HUES48 (cell line): ENCODE measurements around the gene BMF.
A peak's percentile ranks its signal among the peaks of the same experiment; 100 is the strongest.
"Not testable (repeated sequence)": the region's sequence is repeated elsewhere in the genome, so short reads cannot be mapped to it uniquely, and the experiment has no call there.

ENCODE experiments used
- H3K27ac ChIP-seq: one replicate; pipeline ENCODE4 v1.7.0; 2013; ENCODE audit warnings: low read depth, low read length, inconsistent platforms
- H3K27me3 ChIP-seq: 2 replicates; pipeline ENCODE4 v1.6.1; 2013; ENCODE audit warnings: mild to moderate bottlenecking, low read length; ENCODE audit not compliant: control insufficient read depth, insufficient read depth
- H3K36me3 ChIP-seq: 2 replicates; pipeline ENCODE4 v1.6.1; 2013; ENCODE audit warnings: low read length; ENCODE audit not compliant: control insufficient read depth, insufficient read depth
- H3K4me1 ChIP-seq: 2 replicates; pipeline ENCODE4 v1.6.1; 2013; ENCODE audit warnings: mild to moderate bottlenecking, low read length; ENCODE audit not compliant: control insufficient read depth, insufficient read depth
- H3K4me3 ChIP-seq: 2 replicates; pipeline ENCODE4 v1.5.1; 2013; ENCODE audit warnings: mild to moderate bottlenecking, low read depth, low read length
- H3K9ac ChIP-seq: 2 replicates; pipeline ENCODE4 v1.6.1; 2013; ENCODE audit warnings: mild to moderate bottlenecking, low read depth, low read length, moderate library complexity
- H3K9me3 ChIP-seq: 2 replicates; pipeline ENCODE4 v1.6.1; 2013; ENCODE audit warnings: low read length; ENCODE audit not compliant: control insufficient read depth, insufficient read depth

The BMF gene

DNA sequence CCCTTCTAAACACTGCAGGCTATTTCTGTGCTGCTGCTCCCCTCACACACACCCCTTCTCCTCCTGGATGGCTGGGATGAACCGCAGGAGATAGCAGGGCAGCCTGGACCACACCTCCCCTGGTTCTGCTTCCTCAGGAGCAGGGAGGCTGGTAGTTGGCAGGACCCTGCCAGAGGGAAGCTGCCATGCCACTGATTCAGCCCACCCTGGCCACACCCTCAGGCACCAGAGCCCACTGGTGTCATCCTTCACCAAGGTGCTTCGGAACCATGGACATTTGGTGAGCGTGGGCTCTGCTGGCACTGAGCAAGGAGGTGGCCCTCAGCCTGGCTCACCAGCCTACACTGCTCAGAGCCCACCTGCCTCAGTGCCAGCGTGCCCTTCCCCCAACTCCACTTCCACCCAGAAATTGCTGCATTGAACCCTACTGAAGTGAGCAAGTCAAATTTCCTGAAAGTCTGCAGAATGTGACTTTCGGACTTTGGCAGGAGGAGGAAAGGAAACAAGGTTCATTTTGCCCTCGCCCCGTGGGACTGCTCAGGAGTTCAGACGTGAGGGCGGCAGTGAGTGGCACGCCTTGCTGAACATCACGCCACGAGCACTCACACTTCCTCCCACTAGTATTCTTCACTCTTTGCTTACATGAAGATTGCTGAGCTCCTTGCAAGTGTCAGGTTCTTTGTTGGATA lies 26.3 kb downstream of the BMF start:
- no peaks in the 10 kb centered on the region for H3K9me3 ChIP-seq
- H3K4me1 ChIP-seq, result peaks cover 25% of the 10 kb centered on the region
- peaks cover 23% of the 10 kb centered on the region for H3K27me3 ChIP-seq
- H3K36me3 ChIP-seq, result no peaks in the 10 kb centered on the region
- H3K9ac ChIP-seq, result no peak overlapping the region; the same call in 1 of the 2 replicates
- H3K27ac ChIP-seq, result peak overlapping the region; percentile 67
- peak overlapping the region; percentile 25; the same call in 1 of the 2 replicates for H3K4me3 ChIP-seq

DNA sequence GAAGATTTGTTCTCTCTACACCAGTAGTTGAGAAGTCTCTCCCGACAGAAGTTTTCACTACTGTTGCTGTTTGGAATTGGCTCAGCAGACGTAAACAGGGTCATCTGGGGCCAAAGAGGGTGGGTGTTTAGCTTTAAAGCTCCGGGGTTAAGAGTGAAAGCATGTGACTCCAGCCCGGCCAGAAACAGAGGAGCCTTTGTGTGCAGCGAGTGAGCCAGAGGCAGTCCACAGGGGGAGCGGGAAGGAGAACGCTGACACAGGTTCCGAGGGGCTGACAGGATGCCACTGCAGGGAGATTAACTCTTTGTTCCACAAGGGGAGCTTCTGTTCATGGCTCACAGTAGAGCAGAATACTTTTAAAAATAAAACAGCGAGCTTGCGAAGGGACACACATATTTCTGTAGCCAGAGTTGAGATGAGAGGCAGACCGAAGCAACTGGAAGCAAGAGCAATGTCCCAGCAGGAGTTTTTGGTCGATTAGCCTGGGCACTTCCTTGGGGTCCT lies 26.9 kb downstream of the BMF start:
- Histone ChIP-seq H3K27ac (peak overlapping the region; percentile 67), H3K9ac (peak overlapping the region; percentile 41; the same call in 1 of the 2 replicates), H3K4me3 (peak overlapping the region; percentile 25), H3K9me3 (no peaks in the 10 kb centered on the region), H3K36me3 (no peaks in the 10 kb centered on the region), H3K27me3 (peaks cover 23% of the 10 kb centered on the region), H3K4me1 (peaks cover 19% of the 10 kb centered on the region)

DNA sequence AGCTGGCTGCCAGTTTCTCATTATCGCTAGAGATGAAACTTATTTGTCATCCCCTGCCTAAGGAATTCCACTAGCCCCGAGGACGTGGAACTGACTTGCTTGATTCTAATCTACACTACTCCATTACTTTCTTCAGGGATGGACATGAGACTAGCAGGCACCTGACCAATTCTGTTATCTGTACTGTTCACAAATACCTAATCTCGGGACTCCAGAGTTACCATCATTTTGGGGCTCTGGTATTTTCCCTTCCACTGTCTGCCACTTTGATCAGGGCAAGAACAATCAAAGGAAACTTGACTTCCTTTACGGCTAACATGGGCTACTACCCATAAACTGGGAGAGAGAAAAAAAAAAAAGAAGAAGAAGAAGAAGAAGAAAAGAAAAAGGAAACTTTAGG lies 27.8 kb downstream of the BMF start:
- Histone ChIP-seq H3K4me3 (peak overlapping the region; percentile 25; the same call in 1 of the 2 replicates), H3K9ac (no peak overlapping the region), H3K4me1 (peaks cover 19% of the 10 kb centered on the region), H3K27me3 (peaks cover 23% of the 10 kb centered on the region), H3K27ac (no peak overlapping the region), H3K9me3 (no peaks in the 10 kb centered on the region), H3K36me3 (no peaks in the 10 kb centered on the region)

- Histone ChIP-seq H3K27me3 (peaks cover 23% of the 10 kb centered on the region), H3K36me3 (no peaks in the 10 kb centered on the region), H3K4me1 (peaks cover 17% of the 10 kb centered on the region), H3K27ac (no peak overlapping the region), H3K9ac (no peak overlapping the region), H3K4me3 (no peak overlapping the region), H3K9me3 (no peaks in the 10 kb centered on the region)
Observed at GRCh38 chr15:40080104-40080503, 28.6 kb downstream of the BMF start.

DNA sequence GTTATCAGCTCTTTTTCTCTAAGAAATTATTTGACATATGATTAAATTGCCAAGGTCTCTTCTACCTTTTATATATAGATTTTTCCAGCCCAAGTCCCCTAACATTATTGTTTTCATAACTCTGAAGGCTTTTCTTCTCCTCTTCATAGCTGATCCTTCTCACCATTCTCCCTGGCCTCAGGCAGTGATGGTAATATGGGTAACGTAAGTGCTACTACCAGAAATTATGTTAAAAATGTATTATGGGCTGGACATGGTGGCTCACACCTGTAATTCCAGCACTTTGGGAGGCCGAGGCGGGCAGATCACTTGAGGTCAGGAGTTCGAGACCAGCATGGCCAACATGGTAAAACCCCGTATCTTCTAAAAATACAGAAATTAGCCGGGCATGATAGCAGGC lies 29.2 kb downstream of the BMF start:
- no peak overlapping the region for H3K9ac ChIP-seq
- H3K4me3 ChIP-seq, result no peak overlapping the region
- H3K9me3 ChIP-seq, result no peaks in the 10 kb centered on the region
- H3K36me3 ChIP-seq, result no peaks in the 10 kb centered on the region
- no peak overlapping the region for H3K27ac ChIP-seq
- H3K4me1 ChIP-seq, result peaks cover 17% of the 10 kb centered on the region
- peaks cover 23% of the 10 kb centered on the region for H3K27me3 ChIP-seq

DNA sequence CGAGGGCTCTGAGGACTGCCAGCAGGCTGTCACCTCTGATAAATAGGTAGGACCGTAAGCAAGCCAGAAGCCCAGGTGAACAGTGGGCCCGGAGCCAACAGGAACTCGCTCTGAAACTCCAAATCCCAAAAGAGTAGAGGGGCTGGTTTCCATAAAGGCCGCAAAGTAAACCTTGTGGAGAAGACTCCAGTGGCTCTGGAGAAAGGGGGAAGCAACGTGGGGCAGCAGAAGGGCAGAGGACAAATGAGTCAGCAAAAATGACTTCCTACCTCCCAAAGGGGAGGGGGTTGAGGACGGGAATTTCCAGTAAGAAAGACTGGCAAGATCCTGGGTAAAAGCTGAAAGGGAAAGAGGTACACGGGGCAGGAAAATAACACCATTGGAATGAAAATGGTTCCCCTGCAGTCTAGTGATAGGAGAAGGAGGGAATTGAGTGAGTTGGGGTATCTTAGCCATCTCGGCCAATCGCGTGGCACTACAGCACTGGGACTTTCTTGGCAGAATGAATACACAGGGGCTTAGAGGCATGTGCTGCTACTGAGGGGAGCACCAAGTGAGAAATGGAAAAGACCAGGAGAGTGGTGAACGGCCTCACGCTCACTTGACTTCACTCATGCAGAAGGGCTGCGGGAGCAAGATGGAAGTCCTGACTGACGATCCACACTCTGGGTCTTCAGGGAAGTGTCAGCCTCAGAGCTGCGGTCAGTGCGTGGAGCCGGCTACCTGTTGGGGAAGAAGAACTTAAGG lies 33.2 kb downstream of the BMF start:
- no peak overlapping the region for H3K9ac ChIP-seq
- H3K4me1 ChIP-seq, result peaks cover 4% of the 10 kb centered on the region; the same call in 1 of the 2 replicates
- no peak overlapping the region for H3K27ac ChIP-seq
- H3K9me3 ChIP-seq, result no peaks in the 10 kb centered on the region
- no peaks in the 10 kb centered on the region for H3K36me3 ChIP-seq
- peaks cover 5% of the 10 kb centered on the region; the same call in 1 of the 2 replicates for H3K27me3 ChIP-seq
- H3K4me3 ChIP-seq, result no peak overlapping the region

- H3K36me3 ChIP-seq, H3K27me3 ChIP-seq, H3K9ac ChIP-seq, H3K4me1 ChIP-seq, H3K9me3 ChIP-seq, H3K4me3 ChIP-seq, H3K27ac ChIP-seq: not testable (repeated sequence)
Observed at GRCh38 chr15:40074656-40075055, 34.0 kb downstream of the BMF start.

DNA sequence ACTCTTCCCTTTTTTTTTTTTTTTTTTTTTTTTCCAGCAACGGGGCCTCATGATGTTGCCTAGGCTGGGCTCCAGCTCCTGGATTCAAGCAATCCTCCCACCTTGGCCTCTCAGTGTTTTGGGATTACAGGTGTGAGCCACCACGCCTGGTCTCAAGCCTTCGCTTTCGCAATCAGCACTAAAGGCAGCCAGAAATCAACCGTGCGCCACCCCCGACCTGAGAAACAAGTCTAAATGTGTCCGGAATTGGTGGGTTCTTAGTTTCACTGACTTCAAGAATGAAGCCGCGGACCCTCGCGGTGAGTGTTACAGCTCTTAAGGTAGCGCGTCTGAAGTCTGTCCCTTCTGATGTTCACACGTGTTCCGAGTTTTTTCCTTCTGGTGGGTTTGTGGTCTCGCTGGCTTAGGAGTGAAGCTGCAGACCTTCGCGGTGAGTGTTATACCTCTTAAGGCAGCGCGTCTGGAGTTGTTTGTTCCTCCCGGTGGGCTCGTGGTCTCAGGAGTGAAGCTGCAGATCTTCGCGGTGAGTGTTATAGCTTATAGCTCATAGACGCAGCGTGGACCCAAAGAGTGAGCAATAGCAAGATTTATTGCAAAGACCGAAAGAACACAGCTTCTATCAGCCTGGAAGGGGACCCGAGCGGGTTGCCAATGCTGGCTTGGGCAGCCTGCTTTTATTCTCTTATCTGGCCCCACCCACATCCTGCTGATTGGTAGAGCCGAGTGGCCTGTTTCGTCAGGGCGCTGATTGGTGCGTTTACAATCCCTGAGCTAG lies 34.8 kb downstream of the BMF start:
- not testable (repeated sequence) for H3K27me3 ChIP-seq, H3K36me3 ChIP-seq, H3K9ac ChIP-seq, H3K9me3 ChIP-seq, H3K4me3 ChIP-seq, H3K27ac ChIP-seq
- peaks cover 13% of the 10 kb centered on the region for H3K4me1 ChIP-seq

- peaks cover 19% of the 10 kb centered on the region for H3K4me1 ChIP-seq
- no peaks in the 10 kb centered on the region for H3K27me3 ChIP-seq
- H3K9ac ChIP-seq, result no peak overlapping the region
- no peaks in the 10 kb centered on the region for H3K9me3 ChIP-seq
- H3K36me3 ChIP-seq, result no peaks in the 10 kb centered on the region
- no peak overlapping the region for H3K4me3 ChIP-seq
- H3K27ac ChIP-seq, result no peak overlapping the region
Observed at GRCh38 chr15:40072216-40072990, 36.3 kb downstream of the BMF start.

- Histone ChIP-seq H3K9ac (no peak overlapping the region), H3K4me3 (no peak overlapping the region), H3K9me3 (no peaks in the 10 kb centered on the region), H3K27ac (no peak overlapping the region), H3K27me3 (no peaks in the 10 kb centered on the region), H3K4me1 (peaks cover 19% of the 10 kb centered on the region), H3K36me3 (no peaks in the 10 kb centered on the region)
Observed at GRCh38 chr15:40070608-40071218, 38.0 kb downstream of the BMF start.
